Fibroblast of the aortic adventitia (primary cell): Measurements from ENCODE around the gene CNTLN. TPM values are rescaled to one million over a fixed set of nuclear protein-coding genes. Genes with fewer than 3 reads are reported as not detected.

Experiments used
- DNase-seq: peaks from one replicate; pipeline ENCODE4 v3.0.0-alpha.2; 2010; ENCODE audit warnings: low read depth
- H3K4me3 ChIP-seq: 2 replicates; pipeline ENCODE4 v1.5.1; 2011; ENCODE audit warnings: low read depth, mild to moderate bottlenecking, control low read depth, low read length, moderate library complexity
- CTCF ChIP-seq: IDR thresholded peaks from 2 replicates; pipeline ENCODE4 v1.5.1; 2011; ENCODE audit warnings: mild to moderate bottlenecking, low read length, control low read depth, inconsistent platforms; ENCODE audit not compliant: insufficient read depth
- total RNA-seq: library from RNA; depleted of rRNA; stranded (reverse); fragments of >200 nt; gene quantifications from 2 replicates; pipeline ENCODE4 v1.2.3, GENCODE V29; 2012; ENCODE audit warnings: low replicate concordance

Gene CNTLN
- total RNA-seq: 25.8 and 27.2 TPM in 2 replicates

GRCh38 chr9:17134396-17135294 lies at the start of gene CNTLN:
CNTLN (plus strand) TSS chr9:17135040; CDS start chr9:17135066, 26 bp downstream.
- peak within 1 kb of the TSS; percentile 91 for H3K4me3 ChIP-seq
- no peak for TF ChIP-seq CTCF
- peak; percentile 91 for DNase-seq

DNA sequence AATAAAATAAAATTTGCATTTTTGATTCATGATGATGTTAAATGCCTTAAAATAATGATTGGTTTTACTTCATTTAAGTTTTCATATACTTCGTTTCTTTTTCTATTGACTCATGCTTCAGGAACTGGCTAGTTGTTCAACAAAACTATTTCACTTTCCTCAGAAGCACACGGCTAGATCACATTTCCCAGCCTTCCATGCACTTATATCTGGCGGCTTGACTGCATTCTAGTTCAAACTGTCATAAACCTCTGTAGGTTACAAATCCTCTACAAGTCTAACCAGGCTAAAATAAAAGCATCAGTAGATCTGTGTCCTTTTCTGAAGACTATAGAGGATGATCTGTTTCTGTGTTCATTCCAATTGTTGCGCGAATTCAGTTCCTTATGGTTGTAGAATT lies 46.3 kb upstream of the CNTLN start:
- no peak for DNase-seq
- TF ChIP-seq CTCF: no peak
- no peak overlapping the region for H3K4me3 ChIP-seq

DNA sequence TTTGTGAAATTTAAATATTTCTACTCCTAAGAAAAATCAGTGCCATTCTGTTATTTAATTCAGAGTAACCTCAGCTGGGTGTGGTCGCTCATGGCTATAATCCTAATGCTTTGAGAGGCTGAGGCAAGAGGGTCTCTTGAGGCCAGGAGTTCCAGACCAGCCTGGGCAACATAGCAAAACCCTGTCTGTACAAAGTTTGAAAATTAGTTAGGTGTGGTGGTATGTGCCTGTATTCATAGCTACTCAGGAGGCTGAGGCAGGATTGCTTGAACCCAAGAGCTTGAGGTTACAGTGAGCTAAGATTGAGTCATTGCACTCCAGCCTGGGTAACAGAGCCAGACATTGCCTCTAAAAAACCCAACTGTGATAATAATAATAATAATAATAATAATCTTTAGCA lies 44.8 kb upstream of the CNTLN start:
- TF ChIP-seq CTCF: no peak
- DNase-seq: no peak
- no peak overlapping the region for H3K4me3 ChIP-seq

- DNase-seq: peak; percentile 64
- TF ChIP-seq CTCF: peak; percentile 41
- H3K4me3 ChIP-seq: no peak overlapping the region
Observed at GRCh38 chr9:17116400-17116837, 18.4 kb upstream of the CNTLN start.

GRCh38 chr9:17117372-17117771 lies 17.5 kb upstream of the CNTLN start:
- TF ChIP-seq CTCF: no peak
- no peak for DNase-seq
- H3K4me3 ChIP-seq: no peak overlapping the region

DNA sequence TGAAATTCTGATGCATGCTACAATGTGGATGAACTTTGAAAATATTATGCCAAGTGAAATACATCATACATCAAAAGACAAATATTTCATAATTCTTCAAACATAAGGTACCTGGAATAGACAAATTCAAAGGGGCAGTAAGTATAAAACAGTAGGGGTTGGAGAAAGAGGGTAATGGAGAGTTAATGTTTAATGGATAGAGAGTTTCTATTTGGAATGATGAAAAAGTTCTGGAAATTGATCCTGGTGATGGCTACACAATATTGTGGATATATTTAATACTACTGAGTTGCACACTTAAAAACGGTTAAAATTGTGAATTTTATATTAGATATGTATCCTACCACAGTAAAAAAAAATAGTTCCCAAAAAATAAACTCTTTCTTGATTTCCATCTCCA lies 14.6 kb upstream of the CNTLN start:
- no peak for TF ChIP-seq CTCF
- no peak for DNase-seq
- H3K4me3 ChIP-seq: no peak overlapping the region
